HepG2 (cell line): Measurements from ENCODE around the gene ELAVL4. TPM values are rescaled to one million over a fixed set of nuclear protein-coding genes. Genes with fewer than 3 reads are reported as not detected.

Experiments
- ATAC-seq: fragments of 200-7000 bp; cut with Tn5 transposase; 3 replicates; pipeline ENCODE4 v1.9.1; 2020; ENCODE audit warnings: mild to moderate bottlenecking, moderate library complexity
- BruUV-seq: library from RNA; stranded (reverse); fragments of 400-500 nt; replicated peaks from 2 replicates; lab custom pipeline; 2021; lab: Mats Ljungman, UMichigan
- CTCF ChIA-PET: fragments of 300-600 bp; formaldehyde crosslinking; extraction: SDS; loops from one replicate; lab custom pipeline; 2021; ENCODE audit warnings: low total read pairs, inconsistent platforms, low intra/inter-chr PET ratio; lab: Yijun Ruan, JAX
- POLR2A ChIA-PET: fragments of 350-600 bp; sonication (Branson Sonifier 250); formaldehyde crosslinking; loops from one replicate; lab custom pipeline; 2020; ENCODE audit warnings: antibody characterized with exemption, inconsistent platforms; lab: Yijun Ruan, JAX
- DNase-seq: peaks from one replicate; pipeline ENCODE4 v3.0.0-alpha.2; 2015; ENCODE audit warnings: low spot score
- FAIRE-seq: peaks from 3 replicates; lab custom pipeline; 2011; peaks lifted over from hg19 to GRCh38; lab: Jason Lieb, UNC
- H2AFZ ChIP-seq: one replicate; pipeline ENCODE4 v1.6.1; 2011; ENCODE audit warnings: low read length, inconsistent platforms
- H3K27ac ChIP-seq: fragments of 300-600 bp; 3 replicates; pipeline ENCODE4 v1.8.0; 2011; ENCODE audit warnings: mixed run types, mild to moderate bottlenecking, mixed read lengths, low read length, inconsistent platforms; ENCODE audit not compliant: insufficient read depth; ENCODE audit errors: extremely low read length
- H3K27me3 ChIP-seq, 2 experiments: fragments of 200-600 bp in 1 of 2; 2 replicates in 1 of 2; 3 replicates in 1 of 2; pipeline versions ENCODE4 v1.6.0 to v1.8.0; 2011; ENCODE audit warnings: low read length in 2 of 2, mild to moderate bottlenecking in 2 of 2, moderate library complexity in 2 of 2, inconsistent platforms in 1 of 2; ENCODE audit not compliant: insufficient read depth in 2 of 2, control insufficient read depth in 1 of 2
- H3K36me3 ChIP-seq, 2 experiments: fragments of 200-600 bp in 1 of 2; replicated peaks in 1 of 2; 2 replicates in 1 of 2; 3 replicates in 1 of 2; pipeline versions ENCODE4 v1.5.1 to v1.8.0; 2011; ENCODE audit warnings: low read length in 2 of 2, inconsistent platforms in 1 of 2; ENCODE audit not compliant: insufficient read depth in 2 of 2, control insufficient read depth in 1 of 2
- H3K4me1 ChIP-seq: 2 replicates; pipeline ENCODE4 v1.5.1; 2012; ENCODE audit warnings: low read length, inconsistent platforms; ENCODE audit not compliant: insufficient read depth
- H3K4me2 ChIP-seq: 2 replicates; pipeline ENCODE4 v1.6.0; 2011; ENCODE audit warnings: low read depth, low read length, inconsistent platforms
- H3K4me3 ChIP-seq, 3 experiments: fragments of 200-600 bp in 1 of 3; sonication (generic), shearing (Covaris generic) in 1 of 3; replicated peaks in 1 of 3; 2 replicates each; pipeline ENCODE4 v1.5.1; 2011 to 2016; ENCODE audit warnings: low read length in 3 of 3, inconsistent platforms in 2 of 3, low read depth in 2 of 3, mild to moderate bottlenecking in 2 of 3, control low read depth in 1 of 3, mixed read lengths in 1 of 3; ENCODE audit not compliant: insufficient read depth in 1 of 3
- H3K79me2 ChIP-seq: one replicate; pipeline ENCODE4 v1.6.1; 2011; ENCODE audit warnings: low read length, inconsistent platforms; ENCODE audit not compliant: insufficient read depth
- H3K9ac ChIP-seq: 2 replicates; pipeline ENCODE4 v1.6.0; 2011; ENCODE audit warnings: mild to moderate bottlenecking, low read depth, low read length, inconsistent platforms; ENCODE audit not compliant: insufficient read depth
- H3K9me3 ChIP-seq: 2 replicates; pipeline ENCODE4 v1.5.1; 2012; ENCODE audit warnings: mild to moderate bottlenecking, low read length
- H4K20me1 ChIP-seq: 2 replicates; pipeline ENCODE4 v1.6.0; 2011; ENCODE audit warnings: inconsistent platforms, mild to moderate bottlenecking, low read length, moderate library complexity; ENCODE audit not compliant: insufficient read depth
- CREB1 ChIP-seq, 2 experiments: fragments of 450-650 bp in 1 of 2; IDR thresholded peaks; 2 replicates each; pipeline ENCODE4 v1.6.1; 2016 to 2017; ENCODE audit warnings: control low read depth in 1 of 2, mild to moderate bottlenecking in 1 of 2, missing compliant biosample characterization in 1 of 2, missing genetic modification characterization in 1 of 2
- DMAP1 ChIP-seq: IDR thresholded peaks from 2 replicates; pipeline ENCODE4 v1.6.1; 2016
- HCFC1 ChIP-seq: fragments of 150-350 bp; IDR thresholded peaks from 2 replicates; pipeline ENCODE4 v1.6.1; 2014; ENCODE audit warnings: low read depth, low read length
- IKZF4 ChIP-seq: sonication (generic); formaldehyde crosslinking; IDR thresholded peaks from 2 replicates; pipeline ENCODE4 v1.5.1; 2020; ENCODE audit warnings: borderline replicate concordance, mild to moderate bottlenecking, low read depth, missing genetic modification reagents; ENCODE audit errors: not compliant biosample characterization
- LRRFIP1 ChIP-seq: sonication (generic); formaldehyde crosslinking; conservative IDR thresholded peaks from 2 replicates; pipeline ENCODE4 v1.4.0; 2020; ENCODE audit warnings: missing genetic modification reagents
- ZNF281 ChIP-seq: sonication (generic); formaldehyde crosslinking; IDR thresholded peaks from 2 replicates; pipeline ENCODE4 v1.4.0; 2020; ENCODE audit warnings: missing genetic modification reagents, borderline replicate concordance
- ZNF441 ChIP-seq: sonication (generic); formaldehyde crosslinking; IDR thresholded peaks from 2 replicates; pipeline ENCODE4 v1.7.0; 2021; ENCODE audit warnings: missing genetic modification reagents, borderline replicate concordance
- ZNF577 ChIP-seq: sonication (generic); formaldehyde crosslinking; IDR thresholded peaks from 2 replicates; pipeline ENCODE4 v1.4.0; 2020; ENCODE audit warnings: mild to moderate bottlenecking, low read depth, missing genetic modification reagents, borderline replicate concordance
- ZNF652 ChIP-seq: IDR thresholded peaks from 2 replicates; pipeline ENCODE4 v1.6.1; 2016; ENCODE audit warnings: low read depth, borderline replicate concordance
- ZSCAN9 ChIP-seq: IDR thresholded peaks from 2 replicates; pipeline ENCODE4 v1.6.1; 2016; ENCODE audit warnings: borderline replicate concordance
- WGBS: methylation state at CpG from one replicate; pipeline ENCODE4 v1.1.6; 2017; ENCODE audit warnings: low lambda C conversion rate; 5-methylcytosine and 5-hydroxymethylcytosine counted together
- in situ Hi-C: cut with HindIII; loops from 2 replicates; pipeline ENCODE4 v1.10.0; 2017; ENCODE audit warnings: low pct_unique_long_range_greater_than_20kb; ENCODE audit not compliant: extremely low pct_ligation_motif_present
- intact Hi-C: fragments of 100-400 bp; cut with micrococcal nuclease; formaldehyde crosslinking; loops from one replicate; pipeline ENCODE4 v1.10.0; 2022; ENCODE audit not compliant: unreplicated experiment
- polyA plus RNA-seq, 8 experiments: library from polyadenylated mRNA; depleted of rRNA in 3 of 8; stranded (reverse) in 7 of 8; unstranded in 1 of 8; fragments of >200 nt; fragmentation: Illumina TruSeq in 4 of 8; extraction: Trizol in 4 of 8; gene quantifications; 2 replicates each; pipeline versions ENCODE4 v1.2.1 to v1.2.3, GENCODE V29; 2011 to 2016; ENCODE audit warnings: low read depth in 4 of 8, missing spikeins in 1 of 8, mixed read lengths in 1 of 8; ENCODE audit not compliant: insufficient read depth in 1 of 8
- total RNA-seq, 5 experiments: library from RNA; depleted of rRNA; stranded (reverse); fragments of >200 nt; fragmentation: Illumina TruSeq; extraction: Trizol; gene quantifications; 2 replicates each; pipeline ENCODE4 v1.2.3, GENCODE V29; 2016; ENCODE audit warnings: low read depth in 1 of 5
- TF ChIP-seq, protein P1 (sequence below): sonication (generic); formaldehyde crosslinking; IDR thresholded peaks from 2 replicates; pipeline ENCODE4 v1.4.0; 2020; ENCODE audit warnings: missing genetic modification reagents
- TF ChIP-seq, protein P2 (sequence below): sonication (generic); formaldehyde crosslinking; IDR thresholded peaks from 2 replicates; pipeline ENCODE4 v1.4.0; 2020; ENCODE audit warnings: missing genetic modification reagents, borderline replicate concordance

Gene ELAVL4
- total and polyA plus RNA-seq, 2 of the 13 experiments (the other 11 are each of a cell fraction or from before 2014, with no cell fraction given): not detected

DNA sequence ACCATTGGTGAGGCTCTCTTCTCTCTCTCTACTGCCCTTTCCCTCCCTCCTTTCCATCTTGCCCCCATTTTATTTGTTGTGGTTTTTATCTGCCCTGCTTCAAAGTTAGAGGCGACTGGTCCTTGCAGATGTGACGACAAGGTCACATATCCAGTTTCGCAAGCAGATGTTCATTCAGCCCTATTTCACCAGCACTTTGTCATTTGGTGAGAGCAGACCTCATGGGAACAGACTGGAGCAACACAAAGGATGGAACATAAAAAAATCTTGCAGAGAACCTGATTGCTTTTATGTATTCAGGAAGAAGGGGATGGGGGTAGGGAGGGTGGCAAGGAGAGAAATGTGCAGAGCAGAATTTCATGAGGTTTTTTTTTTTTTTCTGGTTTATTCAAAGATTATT, 84.3 kb downstream of the ELAVL4 start:
- Histone ChIP-seq H3K36me3 (no peaks in the 10 kb centered on the region), H3K79me2 (no peaks in the 10 kb centered on the region), H4K20me1 (no peaks in the 10 kb centered on the region), H3K9ac (no peak overlapping the region), H3K4me2 (no peak overlapping the region), H3K27ac (no peak overlapping the region), H2AFZ (no peak overlapping the region), H3K27me3 (no peaks in the 10 kb centered on the region; a peak in 1 of 5 replicates), H3K4me3 (no peak overlapping the region), H3K4me1 (no peaks in the 10 kb centered on the region), H3K9me3 (no peaks in the 10 kb centered on the region)
- DNase-seq (no peak), ATAC-seq (no peak), FAIRE-seq (no peak)
- ChIA-PET POLR2A (no interaction called here), CTCF (no interaction called here)
- BruUV-seq: no TSS peak
- intact Hi-C loops (no loop called here), in situ Hi-C loops (no loop called here)
- WGBS: 21% methylated on average over 3 of the region's 3 CpGs
- TF ChIP-seq LRRFIP1 (CRISPR knock-in tag) (no peak), DMAP1 (CRISPR knock-in tag) (no peak), HCFC1 (no peak), ZNF441 (CRISPR knock-in tag) (no peak), ZNF652 (CRISPR knock-in tag) (no peak), ZNF577 (CRISPR knock-in tag) (no peak), ZNF281 (CRISPR knock-in tag) (no peak), IKZF4 (CRISPR knock-in tag) (no peak), CREB1 (IDR thresholded peaks at IDR 0.05) (no peak), CREB1 (CRISPR knock-in tag; IDR thresholded peaks at IDR 0.05) (no peak), ZSCAN9 (CRISPR knock-in tag) (no peak)
- TF ChIP-seq, protein P1, sequence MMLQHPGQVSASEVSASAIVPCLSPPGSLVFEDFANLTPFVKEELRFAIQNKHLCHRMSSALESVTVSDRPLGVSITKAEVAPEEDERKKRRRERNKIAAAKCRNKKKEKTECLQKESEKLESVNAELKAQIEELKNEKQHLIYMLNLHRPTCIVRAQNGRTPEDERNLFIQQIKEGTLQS (CRISPR knock-in tag): no peak
- TF ChIP-seq, protein P2, sequence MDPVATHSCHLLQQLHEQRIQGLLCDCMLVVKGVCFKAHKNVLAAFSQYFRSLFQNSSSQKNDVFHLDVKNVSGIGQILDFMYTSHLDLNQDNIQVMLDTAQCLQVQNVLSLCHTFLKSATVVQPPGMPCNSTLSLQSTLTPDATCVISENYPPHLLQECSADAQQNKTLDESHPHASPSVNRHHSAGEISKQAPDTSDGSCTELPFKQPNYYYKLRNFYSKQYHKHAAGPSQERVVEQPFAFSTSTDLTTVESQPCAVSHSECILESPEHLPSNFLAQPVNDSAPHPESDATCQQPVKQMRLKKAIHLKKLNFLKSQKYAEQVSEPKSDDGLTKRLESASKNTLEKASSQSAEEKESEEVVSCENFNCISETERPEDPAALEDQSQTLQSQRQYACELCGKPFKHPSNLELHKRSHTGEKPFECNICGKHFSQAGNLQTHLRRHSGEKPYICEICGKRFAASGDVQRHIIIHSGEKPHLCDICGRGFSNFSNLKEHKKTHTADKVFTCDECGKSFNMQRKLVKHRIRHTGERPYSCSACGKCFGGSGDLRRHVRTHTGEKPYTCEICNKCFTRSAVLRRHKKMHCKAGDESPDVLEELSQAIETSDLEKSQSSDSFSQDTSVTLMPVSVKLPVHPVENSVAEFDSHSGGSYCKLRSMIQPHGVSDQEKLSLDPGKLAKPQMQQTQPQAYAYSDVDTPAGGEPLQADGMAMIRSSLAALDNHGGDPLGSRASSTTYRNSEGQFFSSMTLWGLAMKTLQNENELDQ: no peak
